CMK (cell line): ENCODE data around the gene BIN1.

Source experiments
- DNase-seq: peaks from one replicate; pipeline ENCODE4 v3.0.0-alpha.2; 2010; ENCODE audit warnings: low read depth

BIN1 gene

GRCh38 chr2:127090281-127091120 is 16.5 kb downstream of the BIN1 start:
- DNase-seq: no peak

- no peak for DNase-seq
These were observed 17.3 kb downstream of the BIN1 start for GRCh38 chr2:127089478-127090235.

- DNase-seq: no peak
These were observed 18.2 kb downstream of the BIN1 start for GRCh38 chr2:127088706-127089105.

- DNase-seq: no peak
These were observed 19.0 kb downstream of the BIN1 start for GRCh38 chr2:127087791-127088495.

- peak; percentile 90 for DNase-seq
These were observed 19.8 kb downstream of the BIN1 start for GRCh38 chr2:127086990-127087790.

- no peak for DNase-seq
These were observed 21.7 kb downstream of the BIN1 start for GRCh38 chr2:127085317-127085681.

GRCh38 chr2:127084611-127085316 is 22.2 kb downstream of the BIN1 start:
- no peak for DNase-seq

GRCh38 chr2:127083819-127084503 is 23.0 kb downstream of the BIN1 start:
- no peak for DNase-seq

- no peak for DNase-seq
These were observed 24.0 kb downstream of the BIN1 start for GRCh38 chr2:127082974-127083373.

GRCh38 chr2:127081826-127082633 is 24.9 kb downstream of the BIN1 start:
- DNase-seq: peak; percentile 59

- DNase-seq: no peak
These were observed 25.8 kb downstream of the BIN1 start for GRCh38 chr2:127080938-127081755.

GRCh38 chr2:127080226-127080937 is 26.6 kb downstream of the BIN1 start:
- peak; percentile 77 for DNase-seq

- DNase-seq: no peak
These were observed 27.5 kb downstream of the BIN1 start for GRCh38 chr2:127079358-127079920.

GRCh38 chr2:127078666-127079270 is 28.2 kb downstream of the BIN1 start:
- no peak for DNase-seq

- DNase-seq: no peak
These were observed 28.9 kb downstream of the BIN1 start for GRCh38 chr2:127078028-127078427.

GRCh38 chr2:127076924-127077323 is 30.0 kb downstream of the BIN1 start:
- no peak for DNase-seq

GRCh38 chr2:127076290-127076689 is 30.7 kb downstream of the BIN1 start:
- no peak for DNase-seq
